Breast epithelium (tissue), 3 donors: Measurements from ENCODE around the gene NOS1AP.

ENCODE experiments used
- POLR2A ChIP-seq: fragments of 450-650 bp; IDR thresholded peaks from one replicate; pipeline ENCODE4 v1.6.1; 2016; ENCODE audit warnings: antibody characterized with exemption, mild to moderate bottlenecking, moderate library complexity
- POLR2AphosphoS5 ChIP-seq, 3 donors: sonication (generic); formaldehyde crosslinking; IDR thresholded peaks; one replicate each; pipeline ENCODE4 v1.6.1; 2017; ENCODE audit warnings: antibody characterized with exemption in 3 of 3

GRCh38 chr1:162138599-162139181 is 69.2 kb downstream of the NOS1AP start:
- no peak for TF ChIP-seq POLR2AphosphoS5 (IDR thresholded peaks at IDR 0.05)
- no peak for TF ChIP-seq POLR2A
